Lower leg skin (tissue), 4 donors: Measurements from ENCODE around the gene PPP1R12C. TPM values are rescaled to one million over a fixed set of nuclear protein-coding genes. Genes with fewer than 3 reads are reported as not detected.

Source experiments
- DNase-seq, 2 donors: peaks; one replicate each; pipeline ENCODE4 v3.0.0-alpha.2; 2019; ENCODE audit warnings: low spot score in 2 of 2
- H3K4me3 ChIP-seq: fragments of 200-600 bp; sonication (generic); 2 replicates; pipeline ENCODE4 v1.5.1; 2017; ENCODE audit warnings: mild to moderate bottlenecking, low read depth; ENCODE audit not compliant: poor library complexity, severe bottlenecking
- CTCF ChIP-seq, 3 donors: fragments of 450-650 bp; IDR thresholded peaks; one replicate each; pipeline ENCODE4 v1.5.1; 2016; ENCODE audit warnings: antibody characterized with exemption in 3 of 3, mild to moderate bottlenecking in 3 of 3, moderate library complexity in 2 of 3
- POLR2A ChIP-seq, 2 donors: fragments of 450-650 bp; IDR thresholded peaks; one replicate each; pipeline ENCODE4 v1.6.1; 2016 to 2017; ENCODE audit warnings: antibody characterized with exemption in 2 of 2, mild to moderate bottlenecking in 1 of 2, moderate library complexity in 1 of 2
- WGBS, 2 donors: methylation state at CpG; one replicate each; pipeline ENCODE4 v1.1.5; 2018; 5-methylcytosine and 5-hydroxymethylcytosine counted together
- intact Hi-C: fragments of 100-400 bp; cut with DNase I; formaldehyde crosslinking; loops from one replicate; pipeline ENCODE4 v1.15.0; 2023; ENCODE audit warnings: low total_unique reads
- microRNA-seq, 2 donors: library from miRNA; unstranded; fragments of <30 nt; microRNA quantifications; one replicate each; pipeline ENCODE4, GENCODE V29; 2016; ENCODE audit warnings: borderline replicate concordance in 2 of 2, borderline number of aligned reads in 1 of 2
- total RNA-seq, 4 donors: library from RNA; depleted of rRNA; stranded (reverse); fragments of >200 nt; gene quantifications; one replicate each; pipeline ENCODE4 v1.1.0, GENCODE V29; 2016

PPP1R12C gene
- total RNA-seq, 4 donors from 2014 or later: 55.5 to 103 (median 79.4) TPM

- no peak overlapping the region for H3K4me3 ChIP-seq
- intact Hi-C loops: no loop called here
- DNase-seq: no peak
- TF ChIP-seq POLR2A (IDR thresholded peaks at IDR 0.05) (no peak), CTCF (IDR thresholded peaks at IDR 0.05) (no peak)
- WGBS, 2 donors: 66 to 90% methylated on average over 11 of the region's 11 CpGs
Observed at GRCh38 chr19:55042688-55043087, 74.7 kb downstream of the PPP1R12C start.

GRCh38 chr19:55042344-55042678 lies 75.1 kb downstream of the PPP1R12C start:
- WGBS, 2 donors: 87 to 90% methylated on average over 9 of the region's 9 CpGs
- no peak for DNase-seq
- TF ChIP-seq CTCF (IDR thresholded peaks at IDR 0.05) (no peak), POLR2A (IDR thresholded peaks at IDR 0.05) (no peak)
- intact Hi-C loops: no loop called here
- H3K4me3 ChIP-seq: no peak overlapping the region

- no peak overlapping the region for H3K4me3 ChIP-seq
- 75 to 83% methylated on average over 30 of the region's 30 CpGs for WGBS, 2 donors
- intact Hi-C loops: no loop called here
- no peak for DNase-seq
- TF ChIP-seq POLR2A (IDR thresholded peaks at IDR 0.05): no peak
- no peak for TF ChIP-seq CTCF (IDR thresholded peaks at IDR 0.05)
Observed at GRCh38 chr19:55041627-55042343, 75.7 kb downstream of the PPP1R12C start.

GRCh38 chr19:55041244-55041626 lies 76.2 kb downstream of the PPP1R12C start:
- 87 to 93% methylated on average over 10 of the region's 10 CpGs for WGBS, 2 donors
- TF ChIP-seq POLR2A (IDR thresholded peaks at IDR 0.05) (no peak), CTCF (IDR thresholded peaks at IDR 0.05) (no peak)
- no peak for DNase-seq
- no peak overlapping the region for H3K4me3 ChIP-seq
- intact Hi-C loops: no loop called here

Small RNAs within 50 kb of the gene (microRNA-seq; reads per million reads assigned to microRNA genes)
- gene MIR7975: 0 reads per million in 2 donors

Other genes with a start within 250 kb of the PPP1R12C start
- 1 to 10 TPM in 1 of 4 donors, not detected in 3; 1.1 TPM for gene FCAR, start 243.4 kb downstream of the PPP1R12C start, total RNA-seq
- gene NCR1, start 211.5 kb downstream of the PPP1R12C start, total RNA-seq: not detected
- not detected for gene NLRP7, start 170.1 kb downstream of the PPP1R12C start, total RNA-seq
- 10 to 100 TPM in 1 of 4 donors, 1 to 10 TPM in 3; 1.0 to 10.9 (median 7.4) TPM for gene NLRP2, start 151.3 kb downstream of the PPP1R12C start, total RNA-seq
- gene GP6, start 79.4 kb downstream of the PPP1R12C start, total RNA-seq: 1 to 10 TPM in 2 of 4 donors, under 1 TPM in 2; 0.49 to 8.5 (median 1.3) TPM
- 100 to 1,000 TPM in 3 of 4 donors, 10 to 100 TPM in 1; 93.2 to 146 (median 134) TPM for gene RDH13, start 54.5 kb downstream of the PPP1R12C start, total RNA-seq
- gene EPS8L1, start 41.8 kb downstream of the PPP1R12C start, total RNA-seq: 100 to 1,000 TPM; 394 to 678 (median 540) TPM
- 10 to 100 TPM; 24.0 to 56.1 (median 42.6) TPM for gene TNNT1, start 31.6 kb upstream of the PPP1R12C start, total RNA-seq
- 1 to 10 TPM in 2 of 4 donors, not detected in 2; 1.4 to 2.8 TPM for gene TNNI3, start 40.1 kb upstream of the PPP1R12C start, total RNA-seq
- 10 to 100 TPM in 1 of 4 donors, 1 to 10 TPM in 1, under 1 TPM in 2; 0.71 to 10.3 (median 0.99) TPM for gene DNAAF3, start 49.0 kb upstream of the PPP1R12C start, total RNA-seq
- under 1 TPM in 3 of 4 donors, not detected in 1; 0.10 to 0.65 (median 0.26) TPM for gene SYT5, start 62.7 kb upstream of the PPP1R12C start, total RNA-seq
- gene PTPRH, start 91.9 kb upstream of the PPP1R12C start, total RNA-seq: 1 to 10 TPM in 1 of 4 donors, under 1 TPM in 3; 0.22 to 1.3 (median 0.52) TPM
- gene TMEM86B, start 111.1 kb upstream of the PPP1R12C start, total RNA-seq: 1 to 10 TPM; 1.1 to 2.4 (median 1.6) TPM
- gene PPP6R1, start 141.4 kb upstream of the PPP1R12C start, total RNA-seq: 10 to 100 TPM; 29.4 to 47.9 (median 37.5) TPM
- gene HSPBP1, start 162.5 kb upstream of the PPP1R12C start, total RNA-seq: 10 to 100 TPM; 17.8 to 35.5 (median 25.6) TPM
- 1 to 10 TPM in 1 of 4 donors, under 1 TPM in 1, not detected in 2; 0.44 to 4.6 TPM for gene BRSK1, start 166.4 kb upstream of the PPP1R12C start, total RNA-seq
- gene TMEM150B, start 207.7 kb upstream of the PPP1R12C start, total RNA-seq: under 1 TPM in 1 of 4 donors, not detected in 3; 0.58 TPM
- 10 to 100 TPM; 16.5 to 25.4 (median 20.3) TPM for gene KMT5C, start 222.2 kb upstream of the PPP1R12C start, total RNA-seq
- gene COX6B2, start 237.1 kb upstream of the PPP1R12C start, total RNA-seq: 1 to 10 TPM in 1 of 4 donors, under 1 TPM in 2, not detected in 1; 0.42 to 1.1 (median 0.49) TPM
- gene GARIN5B, start 245.6 kb upstream of the PPP1R12C start, total RNA-seq: not detected